SK-N-SH (cell line): ENCODE results near the gene SDCCAG8. TPM values are rescaled to one million over a fixed set of nuclear protein-coding genes. Genes with fewer than 3 reads are reported as not detected.

Source experiments
- CTCF ChIA-PET: fragments of 300-600, 350-600 bp; formaldehyde crosslinking; extraction: SDS; loops from one replicate; lab custom pipeline; 2021; lab: Yijun Ruan, JAX
- POLR2A ChIA-PET: fragments of 350-600 bp; sonication (Branson Sonifier 250); formaldehyde crosslinking; extraction: SDS; loops from one replicate; lab custom pipeline; 2020; ENCODE audit warnings: antibody characterized with exemption, inconsistent platforms; lab: Yijun Ruan, JAX
- DNase-seq: peaks from one replicate; pipeline ENCODE4 v3.0.0; 2012
- H2AFZ ChIP-seq: fragments of 200-600 bp; sonication (generic); 2 replicates; pipeline ENCODE4 v1.8.1; 2016; ENCODE audit warnings: antibody characterized with exemption, mild to moderate bottlenecking, low read depth
- H3F3A ChIP-seq: fragments of 200-600 bp; sonication (generic); replicated peaks from 2 replicates; pipeline ENCODE3; 2016; ENCODE audit warnings: antibody characterized with exemption, mild to moderate bottlenecking; ENCODE audit not compliant: insufficient read depth
- H3K27ac ChIP-seq, 2 experiments: fragments of 200-500 bp in 1 of 2; fragments of 200-600 bp in 1 of 2; sonication (Bioruptor generic) in 1 of 2; sonication (generic), shearing (Covaris generic) in 1 of 2; 2 replicates each; pipeline versions ENCODE4 v1.5.1 to v1.6.1; 2014 to 2016; ENCODE audit warnings: low read depth in 2 of 2, inconsistent platforms in 1 of 2, low read length in 1 of 2, mild to moderate bottlenecking in 1 of 2, mixed read lengths in 1 of 2
- H3K27me3 ChIP-seq: fragments of 200-600 bp; sonication (generic), shearing (Covaris generic); 2 replicates; pipeline ENCODE4 v1.6.1; 2016; ENCODE audit warnings: mixed run types; ENCODE audit not compliant: insufficient read depth
- H3K36me3 ChIP-seq, 2 experiments: fragments of 200-500 bp in 1 of 2; fragments of 200-600 bp in 1 of 2; sonication (Bioruptor generic) in 1 of 2; sonication (generic) in 1 of 2; replicated peaks in 1 of 2; 2 replicates each; pipeline versions ENCODE3 to v1.5.1; 2014 to 2016; ENCODE audit warnings: low read length in 1 of 2, mild to moderate bottlenecking in 1 of 2; ENCODE audit not compliant: insufficient read depth in 2 of 2, control insufficient read depth in 1 of 2
- H3K4me1 ChIP-seq, 2 experiments: fragments of 200-500 bp in 1 of 2; fragments of 200-600 bp in 1 of 2; sonication (Bioruptor generic) in 1 of 2; sonication (generic), shearing (Covaris generic) in 1 of 2; 2 replicates each; pipeline versions ENCODE4 v1.5.1 to v1.6.1; 2014 to 2016; ENCODE audit warnings: low read depth in 1 of 2, low read length in 1 of 2, mixed run types in 1 of 2; ENCODE audit not compliant: insufficient read depth in 2 of 2, control insufficient read depth in 1 of 2
- H3K4me2 ChIP-seq: fragments of 200-600 bp; sonication (generic), shearing (Covaris generic); 2 replicates; pipeline ENCODE4 v1.6.1; 2017; ENCODE audit warnings: mixed run types
- H3K4me3 ChIP-seq, 2 experiments: fragments of 200-500 bp in 1 of 2; fragments of 200-600 bp in 1 of 2; sonication (Bioruptor generic) in 1 of 2; sonication (generic), shearing (Covaris generic) in 1 of 2; 2 replicates each; pipeline versions ENCODE4 v1.5.1 to v1.8.1; 2014 to 2016; ENCODE audit warnings: low read depth in 2 of 2, inconsistent platforms in 1 of 2, low read length in 1 of 2, mild to moderate bottlenecking in 1 of 2, mixed read lengths in 1 of 2, moderate library complexity in 1 of 2
- H3K79me2 ChIP-seq: fragments of 200-600 bp; sonication (generic); 2 replicates; pipeline ENCODE4 v1.8.1; 2017; ENCODE audit warnings: mild to moderate bottlenecking; ENCODE audit not compliant: insufficient read depth
- H3K9ac ChIP-seq: fragments of 200-600 bp; sonication (generic); 2 replicates; pipeline ENCODE4 v1.6.1; 2017; ENCODE audit warnings: mixed run types
- H3K9me2 ChIP-seq: fragments of 200-600 bp; sonication (generic); 2 replicates; pipeline ENCODE4 v1.6.1; 2017; ENCODE audit warnings: mixed run types
- H3K9me3 ChIP-seq: fragments of 200-600 bp; sonication (generic); 2 replicates; pipeline ENCODE4 v1.6.1; 2017; ENCODE audit warnings: mixed run types, mild to moderate bottlenecking, moderate library complexity
- H4K20me1 ChIP-seq: fragments of 200-600 bp; sonication (generic); 2 replicates; pipeline ENCODE4 v1.6.1; 2017; ENCODE audit warnings: mild to moderate bottlenecking, mixed run types; ENCODE audit not compliant: insufficient read depth
- EP300 ChIP-seq, 2 experiments: IDR thresholded peaks; 2 replicates each; pipeline versions ENCODE4 v1.4.0 to v1.6.1; 2012; ENCODE audit warnings: borderline replicate concordance in 1 of 2, low read depth in 1 of 2, low read length in 1 of 2
- EZH2phosphoT487 ChIP-seq: fragments of 200-600 bp; sonication (generic); IDR thresholded peaks from 2 replicates; pipeline ENCODE4 v1.6.1; 2017; ENCODE audit warnings: low read depth, mixed run types, mild to moderate bottlenecking, antibody characterized with exemption, moderate library complexity, borderline replicate concordance
- FOSL2 ChIP-seq: IDR thresholded peaks from 2 replicates; pipeline ENCODE4 v1.4.0; 2012; ENCODE audit warnings: low read depth, mild to moderate bottlenecking, moderate library complexity, borderline replicate concordance
- GATA2 ChIP-seq: sonication (generic); formaldehyde crosslinking; IDR thresholded peaks from 2 replicates; pipeline ENCODE4 v1.5.0; 2020; ENCODE audit warnings: mild to moderate bottlenecking, missing genetic modification reagents
- JUND ChIP-seq: IDR thresholded peaks from 2 replicates; pipeline ENCODE4 v1.4.0; 2012
- POLR2AphosphoS5 ChIP-seq: IDR thresholded peaks from 2 replicates; pipeline ENCODE4 v1.6.1; 2012; ENCODE audit warnings: low read depth, low read length
- RCOR1 ChIP-seq: fragments of 150-350 bp; IDR thresholded peaks from 2 replicates; pipeline ENCODE4 v1.6.1; 2017; ENCODE audit warnings: antibody characterized with exemption, low read length
- SMC3 ChIP-seq: IDR thresholded peaks from 2 replicates; pipeline ENCODE4 v1.6.1; 2012; ENCODE audit warnings: low read depth, low read length, improper control_type of control experiment
- TAF1 ChIP-seq: IDR thresholded peaks from 2 replicates; pipeline ENCODE4 v1.6.1; 2012; ENCODE audit warnings: low read depth, mild to moderate bottlenecking, low read length, moderate library complexity, borderline replicate concordance
- TCF12 ChIP-seq: IDR thresholded peaks from 2 replicates; pipeline ENCODE4 v1.4.0; 2012
- YY1 ChIP-seq: IDR thresholded peaks from 2 replicates; pipeline ENCODE4 v1.4.0; 2012; ENCODE audit warnings: low read depth, mild to moderate bottlenecking
- WGBS: methylation state at CpG from one replicate; pipeline ENCODE4 v1.1.6; 2017; ENCODE audit warnings: low lambda C conversion rate; 5-methylcytosine and 5-hydroxymethylcytosine counted together
- polyA plus RNA-seq, 3 experiments: library from polyadenylated mRNA; depleted of rRNA; stranded (reverse); fragments of >200 nt; gene quantifications; 2 replicates each; pipeline ENCODE4 v1.2.3, GENCODE V29; 2012
- TF ChIP-seq, protein P1 (sequence below): fragments of 200-600 bp; sonication (generic); IDR thresholded peaks from 2 replicates; pipeline ENCODE4 v1.6.1; 2017; ENCODE audit warnings: antibody characterized with exemption, mild to moderate bottlenecking, moderate library complexity
- TF ChIP-seq, protein P2 (sequence below): fragments of 150-350 bp; IDR thresholded peaks from 2 replicates; pipeline ENCODE4 v1.6.1; 2017; ENCODE audit warnings: antibody characterized with exemption, low read length, low read depth, borderline replicate concordance
- TF ChIP-seq, protein P3 (sequence below): IDR thresholded peaks from 2 replicates; pipeline ENCODE4 v1.6.1; 2012; ENCODE audit warnings: mild to moderate bottlenecking, low read depth, low read length, moderate library complexity

The SDCCAG8 gene
- polyA plus RNA-seq, 1 of the 3 experiments (the other 2 are of a cell fraction) = 22.7 TPM

DNA sequence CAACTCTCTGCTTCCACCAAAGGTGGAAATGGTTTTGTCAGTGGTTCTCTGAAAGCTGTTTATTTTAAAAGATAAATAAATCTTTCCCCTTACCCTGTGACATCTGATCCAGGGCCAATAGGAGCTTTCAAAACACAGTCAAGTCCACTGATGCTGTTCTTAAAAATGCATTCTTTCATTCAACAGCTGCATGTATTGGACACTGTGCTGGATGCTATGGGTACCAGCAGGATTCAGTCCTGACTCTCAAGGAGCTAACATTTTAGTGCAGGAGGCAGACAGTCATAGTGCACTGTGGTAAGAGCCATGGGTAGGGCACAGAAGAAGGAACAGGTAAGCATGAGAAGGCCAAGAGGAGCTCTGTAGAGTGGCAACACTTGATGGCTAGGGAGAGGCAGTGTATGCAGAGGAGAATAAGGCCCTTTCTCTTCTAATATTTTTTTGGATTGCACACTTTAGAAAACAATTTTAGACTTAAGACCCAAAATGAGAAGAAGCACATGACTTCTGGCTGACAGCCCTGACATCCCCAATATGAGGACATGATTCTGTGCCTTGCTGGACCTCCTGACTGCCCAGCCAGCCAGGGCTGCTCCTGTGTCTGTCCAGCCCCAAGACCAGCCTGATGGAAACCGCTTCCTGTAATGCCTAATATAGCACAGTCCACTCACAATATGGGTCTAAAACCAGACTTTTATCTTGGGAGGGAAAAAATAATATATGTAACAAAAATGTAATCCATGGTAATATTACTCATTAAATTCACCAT lies 207.3 kb downstream of the SDCCAG8 start:
- Histone ChIP-seq H3K4me1 (peaks cover 0 to 8% of the 10 kb centered on the region in 2 experiments; a peak in 2 of 4 replicates), H3K4me3 (no peak overlapping the region), H3K27ac (no peak overlapping the region), H3K9ac (no peak overlapping the region), H3K9me3 (no peaks in the 10 kb centered on the region), H4K20me1 (no peaks in the 10 kb centered on the region), H3F3A (no peaks in the 10 kb centered on the region), H3K27me3 (no peaks in the 10 kb centered on the region), H3K79me2 (no peaks in the 10 kb centered on the region), H3K4me2 (no peak overlapping the region), H3K36me3 (peaks cover 0 to 23% of the 10 kb centered on the region in 2 experiments), H2AFZ (no peak overlapping the region), H3K9me2 (no peaks in the 10 kb centered on the region)
- TF ChIP-seq, protein P1, sequence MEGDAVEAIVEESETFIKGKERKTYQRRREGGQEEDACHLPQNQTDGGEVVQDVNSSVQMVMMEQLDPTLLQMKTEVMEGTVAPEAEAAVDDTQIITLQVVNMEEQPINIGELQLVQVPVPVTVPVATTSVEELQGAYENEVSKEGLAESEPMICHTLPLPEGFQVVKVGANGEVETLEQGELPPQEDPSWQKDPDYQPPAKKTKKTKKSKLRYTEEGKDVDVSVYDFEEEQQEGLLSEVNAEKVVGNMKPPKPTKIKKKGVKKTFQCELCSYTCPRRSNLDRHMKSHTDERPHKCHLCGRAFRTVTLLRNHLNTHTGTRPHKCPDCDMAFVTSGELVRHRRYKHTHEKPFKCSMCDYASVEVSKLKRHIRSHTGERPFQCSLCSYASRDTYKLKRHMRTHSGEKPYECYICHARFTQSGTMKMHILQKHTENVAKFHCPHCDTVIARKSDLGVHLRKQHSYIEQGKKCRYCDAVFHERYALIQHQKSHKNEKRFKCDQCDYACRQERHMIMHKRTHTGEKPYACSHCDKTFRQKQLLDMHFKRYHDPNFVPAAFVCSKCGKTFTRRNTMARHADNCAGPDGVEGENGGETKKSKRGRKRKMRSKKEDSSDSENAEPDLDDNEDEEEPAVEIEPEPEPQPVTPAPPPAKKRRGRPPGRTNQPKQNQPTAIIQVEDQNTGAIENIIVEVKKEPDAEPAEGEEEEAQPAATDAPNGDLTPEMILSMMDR = no peak
- TF ChIP-seq POLR2AphosphoS5 (no peak), JUND (no peak), TCF12 (no peak)
- TF ChIP-seq, protein P2, sequence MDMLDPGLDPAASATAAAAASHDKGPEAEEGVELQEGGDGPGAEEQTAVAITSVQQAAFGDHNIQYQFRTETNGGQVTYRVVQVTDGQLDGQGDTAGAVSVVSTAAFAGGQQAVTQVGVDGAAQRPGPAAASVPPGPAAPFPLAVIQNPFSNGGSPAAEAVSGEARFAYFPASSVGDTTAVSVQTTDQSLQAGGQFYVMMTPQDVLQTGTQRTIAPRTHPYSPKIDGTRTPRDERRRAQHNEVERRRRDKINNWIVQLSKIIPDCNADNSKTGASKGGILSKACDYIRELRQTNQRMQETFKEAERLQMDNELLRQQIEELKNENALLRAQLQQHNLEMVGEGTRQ = no peak
- 89% methylated on average over 1 of the region's 1 CpG for WGBS
- ChIA-PET POLR2A (no interaction called here), CTCF (interaction anchor here (0.7 to 1.0 kb wide), 2 partner anchors 20 to 25 kb away, joined by 3 to 4 read pairs; no protein-coding TSS in a partner anchor)
- DNase-seq = no peak

DNA sequence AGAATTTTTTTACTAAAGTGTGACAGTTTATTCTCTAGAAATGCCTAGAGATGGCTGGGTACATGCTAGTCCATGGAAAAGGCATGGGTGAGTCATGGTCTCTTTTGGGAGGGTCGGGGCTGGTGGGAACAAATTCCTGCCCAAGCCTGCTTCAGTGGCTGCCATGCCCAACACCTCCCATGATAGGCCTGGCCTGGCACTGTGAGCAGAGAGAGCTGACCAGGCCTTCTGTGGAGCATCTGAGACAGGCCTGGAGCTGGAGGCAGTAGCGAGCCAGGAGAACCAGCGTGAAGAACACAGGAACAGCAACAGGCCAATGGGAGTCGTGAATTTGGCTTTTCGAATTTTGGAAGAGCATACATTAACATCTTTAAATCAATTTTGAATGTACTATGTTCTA lies 209.2 kb downstream of the SDCCAG8 start:
- H4K20me1 ChIP-seq = no peaks in the 10 kb centered on the region

More for the DNA sequence above, 209.2 kb downstream of the SDCCAG8 start:
- Histone ChIP-seq H3K27ac (peak overlapping the region in 1 of 2 experiments; percentile 47; a peak in 1 of 4 replicates), H3K36me3 (peaks cover 0 to 23% of the 10 kb centered on the region in 2 experiments), H3K9me2 (no peaks in the 10 kb centered on the region), H3K9me3 (no peaks in the 10 kb centered on the region), H3K9ac (no peak overlapping the region), H3F3A (no peaks in the 10 kb centered on the region), H3K4me2 (no peak overlapping the region), H3K4me3 (no peak overlapping the region), H3K27me3 (no peaks in the 10 kb centered on the region), H2AFZ (no peak overlapping the region), H3K4me1 (peaks cover 0 to 8% of the 10 kb centered on the region in 2 experiments; a peak in 2 of 4 replicates), H3K79me2 (no peaks in the 10 kb centered on the region)
- 92% methylated on average over 5 of the region's 5 CpGs for WGBS
- POLR2A ChIA-PET = no interaction called here
- CTCF ChIA-PET = interaction anchor here (0.9 to 1.5 kb wide), 4 partner anchors 12 to 624 kb away, joined by 3 read pairs; no protein-coding TSS in a partner anchor
- DNase-seq = no peak
- TF ChIP-seq, protein P2 = no peak
- TF ChIP-seq, protein P3, sequence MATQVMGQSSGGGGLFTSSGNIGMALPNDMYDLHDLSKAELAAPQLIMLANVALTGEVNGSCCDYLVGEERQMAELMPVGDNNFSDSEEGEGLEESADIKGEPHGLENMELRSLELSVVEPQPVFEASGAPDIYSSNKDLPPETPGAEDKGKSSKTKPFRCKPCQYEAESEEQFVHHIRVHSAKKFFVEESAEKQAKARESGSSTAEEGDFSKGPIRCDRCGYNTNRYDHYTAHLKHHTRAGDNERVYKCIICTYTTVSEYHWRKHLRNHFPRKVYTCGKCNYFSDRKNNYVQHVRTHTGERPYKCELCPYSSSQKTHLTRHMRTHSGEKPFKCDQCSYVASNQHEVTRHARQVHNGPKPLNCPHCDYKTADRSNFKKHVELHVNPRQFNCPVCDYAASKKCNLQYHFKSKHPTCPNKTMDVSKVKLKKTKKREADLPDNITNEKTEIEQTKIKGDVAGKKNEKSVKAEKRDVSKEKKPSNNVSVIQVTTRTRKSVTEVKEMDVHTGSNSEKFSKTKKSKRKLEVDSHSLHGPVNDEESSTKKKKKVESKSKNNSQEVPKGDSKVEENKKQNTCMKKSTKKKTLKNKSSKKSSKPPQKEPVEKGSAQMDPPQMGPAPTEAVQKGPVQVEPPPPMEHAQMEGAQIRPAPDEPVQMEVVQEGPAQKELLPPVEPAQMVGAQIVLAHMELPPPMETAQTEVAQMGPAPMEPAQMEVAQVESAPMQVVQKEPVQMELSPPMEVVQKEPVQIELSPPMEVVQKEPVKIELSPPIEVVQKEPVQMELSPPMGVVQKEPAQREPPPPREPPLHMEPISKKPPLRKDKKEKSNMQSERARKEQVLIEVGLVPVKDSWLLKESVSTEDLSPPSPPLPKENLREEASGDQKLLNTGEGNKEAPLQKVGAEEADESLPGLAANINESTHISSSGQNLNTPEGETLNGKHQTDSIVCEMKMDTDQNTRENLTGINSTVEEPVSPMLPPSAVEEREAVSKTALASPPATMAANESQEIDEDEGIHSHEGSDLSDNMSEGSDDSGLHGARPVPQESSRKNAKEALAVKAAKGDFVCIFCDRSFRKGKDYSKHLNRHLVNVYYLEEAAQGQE = no peak
- TF ChIP-seq TAF1 = no peak
- TF ChIP-seq FOSL2 = no peak
- no peak for TF ChIP-seq GATA2 (CRISPR knock-in tag)
- no peak for TF ChIP-seq EP300 (IDR thresholded peaks at IDR 0.05; ENCODE audit: borderline replicate concordance in 1 of 2, low read depth in 1 of 2, low read length in 1 of 2)
- TF ChIP-seq YY1 = no peak
- TF ChIP-seq RCOR1 = no peak
- no peak for TF ChIP-seq EZH2phosphoT487
- TF ChIP-seq SMC3 = no peak
